Neural cell (in vitro differentiated cells): ENCODE data around the gene LBX2.

Experiments used
- CTCF ChIP-seq: fragments of 450-650 bp; IDR thresholded peaks from 2 replicates; pipeline ENCODE4 v1.5.1; 2014; ENCODE audit warnings: antibody characterized with exemption, mild to moderate bottlenecking, moderate library complexity; ENCODE audit not compliant: poor library complexity, severe bottlenecking
- EP300 ChIP-seq: fragments of 450-650 bp; conservative IDR thresholded peaks from 2 replicates; pipeline ENCODE4 v1.6.1; 2014; ENCODE audit warnings: antibody characterized with exemption, mild to moderate bottlenecking, moderate library complexity; ENCODE audit not compliant: poor library complexity, severe bottlenecking
- EZH2 ChIP-seq: fragments of 200-600, 300-800 bp; shearing (Covaris generic), sonication (generic); IDR thresholded peaks from 2 replicates; pipeline ENCODE4 v1.6.1; 2014; ENCODE audit warnings: antibody characterized with exemption, low read length, borderline replicate concordance, mild to moderate bottlenecking; ENCODE audit not compliant: insufficient read depth, poor library complexity, severe bottlenecking
- POLR2AphosphoS5 ChIP-seq: IDR thresholded peaks from 2 replicates; pipeline ENCODE4 v1.6.1; 2012
- REST ChIP-seq: IDR thresholded peaks from 2 replicates; pipeline ENCODE4 v1.6.1; 2012; ENCODE audit warnings: borderline replicate concordance
- SMC3 ChIP-seq: fragments of 450-650 bp; conservative IDR thresholded peaks from 2 replicates; pipeline ENCODE4 v1.6.1; 2014; ENCODE audit warnings: antibody characterized with exemption, mild to moderate bottlenecking, moderate library complexity; ENCODE audit not compliant: poor library complexity
- TAF1 ChIP-seq: IDR thresholded peaks from 2 replicates; pipeline ENCODE4 v1.6.1; 2012; ENCODE audit warnings: low read depth

GRCh38 chr2:74535440-74535965 is 36.1 kb upstream of the LBX2 start:
- TF ChIP-seq REST (no peak), SMC3 (no peak), CTCF (no peak), TAF1 (no peak), EZH2 (no peak), POLR2AphosphoS5 (no peak), EP300 (no peak)
